ENCODE measurements around the gene LRRC10B.

Gene LRRC10B

DNA sequence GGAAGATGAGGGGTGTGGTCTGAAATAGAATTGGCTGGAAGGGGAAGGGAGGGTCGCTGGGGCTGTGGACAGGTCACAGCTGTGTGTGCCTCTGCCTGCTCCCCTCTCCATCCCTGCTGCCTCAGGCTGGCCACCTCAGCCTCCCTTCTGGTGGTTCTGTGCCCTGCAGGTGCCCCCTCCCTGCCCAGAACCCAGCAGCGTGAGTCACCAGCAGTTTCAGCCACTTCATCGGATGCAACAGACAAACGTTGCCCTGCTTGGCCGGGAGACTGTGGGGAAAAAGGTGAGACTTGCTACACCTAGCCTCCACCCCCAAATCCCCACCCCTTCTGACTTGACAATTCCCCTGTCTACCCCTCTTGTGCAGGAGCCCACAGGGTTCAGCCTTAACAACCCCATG lies 21.8 kb upstream of the LRRC10B start:
- no peak for DNase-seq (ENCODE audit: low read depth)

GRCh38 chr11:61487342-61488025 lies 21.1 kb upstream of the LRRC10B start:
- DNase-seq (ENCODE audit: low read depth): no peak

DNA sequence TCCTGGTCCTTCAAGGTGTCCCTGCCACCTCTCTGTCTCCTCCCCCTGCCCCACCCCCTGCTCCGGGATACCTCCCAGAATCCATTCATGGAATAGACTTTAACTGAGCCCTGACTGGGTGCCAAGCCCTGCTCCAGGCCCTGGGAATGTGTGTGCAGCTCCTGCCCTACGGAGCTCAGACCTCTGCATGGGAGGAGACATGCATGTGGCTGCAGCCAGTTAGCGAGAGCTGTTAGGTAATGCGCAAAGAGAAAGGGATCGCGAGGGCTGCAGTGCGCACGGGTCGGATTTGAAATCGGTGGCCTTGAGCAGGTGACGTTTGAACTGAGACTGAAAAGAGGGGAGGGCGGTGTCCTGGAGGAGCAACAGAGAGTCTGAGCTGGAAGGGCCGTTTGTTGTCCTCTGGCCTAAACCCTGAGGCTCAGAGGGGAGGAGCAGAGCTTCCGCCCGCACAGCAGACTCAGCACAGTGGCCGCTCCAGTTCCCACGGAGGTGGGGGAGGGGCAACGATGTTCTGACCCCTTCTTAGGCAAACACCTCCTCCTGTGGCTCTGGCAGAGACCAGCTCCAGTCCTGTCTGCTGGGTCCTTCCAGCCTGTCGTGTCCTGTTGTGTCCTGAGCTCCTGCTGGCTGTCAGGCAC lies 19.8 kb upstream of the LRRC10B start:
- no peak for DNase-seq (ENCODE audit: low read depth)

- DNase-seq (ENCODE audit: low read depth): no peak
Observed at GRCh38 chr11:61489833-61490721, 18.5 kb upstream of the LRRC10B start.

DNA sequence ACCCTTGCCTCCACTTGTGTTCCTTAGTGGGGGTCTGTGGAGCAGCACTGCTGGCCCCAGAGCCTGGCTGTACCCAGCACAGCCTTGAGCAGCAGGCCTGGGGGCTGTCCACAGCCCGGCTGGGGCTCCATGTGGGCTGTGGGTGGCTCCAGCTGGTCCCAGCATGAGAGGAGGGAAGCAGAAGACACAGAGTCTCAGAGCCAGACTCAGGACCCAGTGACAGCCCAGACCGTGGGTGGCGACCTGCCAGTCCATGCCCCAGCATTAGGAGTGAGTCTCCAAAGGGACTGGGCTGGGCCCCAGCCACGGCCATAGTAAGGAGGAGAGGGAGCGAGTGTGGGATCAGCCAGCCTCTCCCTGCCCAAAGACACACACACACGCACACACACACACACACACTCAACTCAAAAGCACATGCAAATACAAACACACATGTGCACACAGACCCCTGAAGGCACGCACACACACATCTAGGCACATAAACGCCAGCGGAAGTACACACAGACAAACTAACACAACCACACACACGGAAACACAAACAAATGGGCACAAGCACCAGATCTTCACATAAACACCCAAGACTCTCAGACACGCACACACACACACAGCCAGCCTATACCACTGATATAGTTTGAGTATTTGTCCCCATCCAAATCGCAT lies 16.7 kb upstream of the LRRC10B start:
- DNase-seq (ENCODE audit: low read depth): no peak

GRCh38 chr11:61494381-61494961 lies 14.1 kb upstream of the LRRC10B start:
- DNase-seq (ENCODE audit: low read depth): no peak

DNA sequence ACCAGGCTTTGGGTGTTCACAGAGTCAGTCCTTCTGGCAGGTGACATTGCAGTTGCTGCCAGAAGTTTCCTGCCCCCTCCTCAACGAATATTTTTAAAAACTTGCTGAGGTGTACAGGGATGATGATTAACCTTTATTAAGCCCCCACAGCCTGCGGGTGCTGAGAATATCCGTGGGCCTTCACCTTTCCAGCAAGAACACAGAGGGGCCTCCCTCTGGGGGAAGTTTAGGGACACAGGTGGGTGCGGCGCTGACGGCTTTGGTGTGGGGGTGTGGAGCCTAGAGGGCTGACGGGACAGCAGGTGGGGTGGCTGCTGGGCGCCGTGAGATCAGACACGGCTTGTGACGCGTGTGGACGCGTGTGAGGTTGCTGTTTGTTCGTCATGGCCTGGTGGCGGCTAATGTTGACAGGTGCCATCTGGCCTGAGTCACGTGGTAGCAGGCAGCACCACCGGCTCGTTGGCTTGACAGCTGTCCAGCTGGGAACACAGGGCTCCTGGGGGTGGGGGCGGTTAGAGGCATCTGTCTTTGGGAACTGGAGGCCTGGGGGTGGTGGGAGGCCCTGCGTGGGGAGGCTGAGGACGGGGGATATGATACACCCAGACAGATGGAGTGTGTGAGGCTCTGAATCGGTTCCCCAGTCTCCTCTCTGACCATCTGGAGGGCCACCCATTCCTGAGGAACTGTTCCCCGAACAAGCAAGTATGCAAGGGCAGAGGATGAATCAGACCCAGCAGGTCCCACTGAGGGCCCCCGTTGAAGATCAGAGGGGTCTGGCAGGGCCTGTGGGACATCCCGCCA lies 12.5 kb upstream of the LRRC10B start:
- no peak for DNase-seq (ENCODE audit: low read depth)

DNA sequence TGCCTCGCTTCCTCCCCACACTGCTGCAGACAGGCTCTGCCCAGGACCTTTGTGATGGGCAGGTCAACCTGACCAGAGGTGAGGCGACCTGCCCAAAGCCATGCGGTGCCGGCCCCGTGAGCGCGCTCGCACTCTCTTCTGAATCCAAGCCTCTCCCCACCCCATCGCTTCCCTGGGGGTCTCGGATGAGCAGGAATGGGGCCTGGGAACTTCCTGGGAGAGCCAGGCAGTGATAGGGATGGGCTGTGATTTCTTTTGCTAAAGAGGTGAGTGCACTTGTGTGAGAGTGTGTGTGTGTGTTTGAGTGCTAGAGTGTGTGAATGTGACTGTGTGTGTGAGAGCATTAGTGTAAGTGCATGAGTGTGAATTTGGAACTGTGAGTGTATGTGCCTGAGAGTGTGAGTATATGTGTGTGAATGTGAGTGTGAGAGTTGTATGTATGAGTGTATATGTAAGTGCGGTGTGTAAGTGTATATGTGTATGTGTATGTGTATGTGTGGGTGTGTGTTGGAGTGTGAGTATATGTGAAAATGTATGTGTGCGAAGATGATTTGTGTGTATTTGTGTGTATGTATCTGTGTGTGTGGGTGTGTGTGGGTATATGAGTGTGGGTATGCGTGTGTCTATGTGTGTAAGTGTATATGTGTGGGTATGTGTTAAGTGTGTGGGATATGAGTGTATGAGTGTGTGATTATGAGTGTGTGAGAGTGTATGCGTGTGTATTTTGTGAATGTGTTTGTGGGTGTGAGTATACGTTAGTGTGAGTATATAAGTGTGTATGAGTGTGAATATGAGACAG lies 11.7 kb upstream of the LRRC10B start:
- no peak for DNase-seq (ENCODE audit: low read depth)

DNA sequence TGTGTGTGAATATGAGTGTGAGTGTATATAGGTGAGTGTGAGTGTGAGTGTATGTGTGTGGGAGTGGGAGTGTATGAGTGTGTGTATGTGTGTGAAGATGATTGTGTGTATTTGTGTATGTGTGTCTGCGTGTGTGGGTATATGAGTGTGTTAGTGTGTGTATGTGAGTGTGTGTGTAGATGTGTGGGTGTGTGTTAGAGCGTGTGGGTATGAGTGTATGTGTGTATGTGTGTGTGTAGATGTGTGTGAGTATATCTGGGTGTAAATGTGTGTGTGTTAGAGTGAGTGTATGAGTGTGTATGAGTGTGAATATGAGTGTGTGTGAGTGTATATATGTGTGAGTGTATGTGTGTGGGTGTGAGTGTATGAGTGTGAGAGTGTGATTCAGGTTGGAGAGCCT lies 11.1 kb upstream of the LRRC10B start:
- no peak for DNase-seq (ENCODE audit: low read depth)

GRCh38 chr11:61497876-61498275 lies 10.7 kb upstream of the LRRC10B start:
- no peak for DNase-seq (ENCODE audit: low read depth)

GRCh38 chr11:61498767-61499341 lies 9.7 kb upstream of the LRRC10B start:
- no peak for DNase-seq (ENCODE audit: low read depth)

GRCh38 chr11:61499816-61500491 lies 8.6 kb upstream of the LRRC10B start:
- DNase-seq (ENCODE audit: low read depth): no peak

DNA sequence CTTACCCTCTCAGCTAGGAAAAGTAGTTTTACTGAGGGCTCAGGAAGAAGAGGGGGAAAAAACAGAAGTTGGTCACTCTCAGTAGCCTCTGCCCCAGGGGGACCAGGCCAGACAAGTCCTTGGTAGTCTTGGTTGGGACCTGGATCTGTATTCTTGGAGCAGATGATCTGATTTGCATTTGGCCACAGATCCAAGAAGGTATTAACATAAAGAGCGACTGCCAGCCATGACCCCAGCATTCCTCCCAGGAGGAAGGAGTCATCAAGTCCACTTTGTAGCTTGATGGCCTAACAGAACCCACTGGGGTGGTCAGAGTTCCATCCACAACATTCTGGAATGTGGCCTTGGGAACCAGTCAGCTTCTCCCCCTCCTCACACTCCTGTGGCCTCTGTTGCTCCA lies 6.0 kb upstream of the LRRC10B start:
- DNase-seq (ENCODE audit: low read depth): no peak

- no peak for DNase-seq (ENCODE audit: low read depth)
Observed at GRCh38 chr11:61503135-61503770, 5.3 kb upstream of the LRRC10B start.

DNA sequence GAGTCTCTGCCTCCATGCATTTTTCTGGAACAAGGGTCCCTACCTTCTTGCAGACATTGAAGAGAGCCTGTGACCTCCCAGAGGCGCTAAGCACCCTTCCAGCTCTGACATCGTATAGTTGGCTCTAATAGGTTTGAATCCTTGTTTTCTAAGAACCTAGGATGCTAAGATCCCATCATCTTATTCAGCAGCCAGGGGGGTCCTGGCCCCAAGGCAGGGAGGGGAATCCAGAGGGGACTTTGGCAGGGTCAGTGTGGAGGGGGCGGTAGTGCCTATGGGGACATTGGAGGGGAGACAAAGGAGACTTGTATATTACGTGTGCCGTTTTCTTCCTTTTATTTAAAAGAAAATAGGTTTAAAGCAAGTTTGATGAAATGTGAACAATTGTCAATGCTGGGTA lies 3.4 kb upstream of the LRRC10B start:
- no peak for DNase-seq (ENCODE audit: low read depth)

DNA sequence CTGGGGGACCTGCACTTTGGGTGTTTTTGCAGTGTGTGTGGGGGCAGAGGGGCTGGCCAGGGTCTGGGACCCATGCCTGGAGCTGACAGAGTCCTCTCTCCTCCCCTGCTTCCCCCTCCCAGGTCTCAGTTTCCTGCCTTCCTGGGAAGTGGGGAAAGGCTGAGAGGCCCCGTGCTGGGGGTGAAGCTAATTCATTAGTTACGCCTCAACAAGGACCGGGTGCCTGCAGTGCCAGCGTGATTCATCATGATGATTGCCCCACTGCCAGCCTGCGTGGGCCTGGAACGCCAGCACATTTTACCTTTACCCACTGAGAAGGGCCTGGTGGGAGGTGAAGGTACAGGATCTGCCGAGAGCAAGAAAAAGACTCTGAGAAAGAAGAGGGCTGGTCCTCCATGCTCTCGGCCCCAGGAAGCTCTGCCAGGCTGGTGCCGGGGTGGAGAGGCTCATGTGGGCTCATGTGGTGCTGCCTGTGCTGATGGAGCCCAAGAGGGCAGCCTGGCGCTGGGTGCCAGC lies 2.9 kb upstream of the LRRC10B start:
- DNase-seq (ENCODE audit: low read depth): no peak

GRCh38 chr11:61507012-61507768 lies 1.4 kb upstream of the LRRC10B start:
- DNase-seq (ENCODE audit: low read depth): no peak

Data from stimulated activated CD8-positive, alpha-beta memory T cell treated with anti-CD3 and anti-CD28 coated beads, Interleukin-12 subunit alpha, Interleukin-12 subunit beta, amount 100 ng/mL, for 1 hour (primary cell).